H1 (cell line): ENCODE measurements around the gene RTEL1. TPM values are rescaled to one million over a fixed set of nuclear protein-coding genes. Genes with fewer than 3 reads are reported as not detected.

Experiments used
- EGR1 ChIP-seq: IDR thresholded peaks from 2 replicates; pipeline ENCODE4 v1.6.1; 2011; ENCODE audit warnings: low read depth, low read length, borderline replicate concordance
- polyA plus RNA-seq, 7 experiments: library from polyadenylated mRNA; depleted of rRNA in 3 of 7; stranded (reverse) in 5 of 7; unstranded in 2 of 7; fragments of >200 nt in 5 of 7; fragments of 200-250 nt in 2 of 7; gene quantifications; 1 replicate in 5 of 7; 2 replicates in 1 of 7; 4 replicates in 1 of 7; pipeline versions ENCODE4 v1.2.1 to v1.2.3, GENCODE V29; 2011 to 2013; ENCODE audit warnings: missing spikeins in 2 of 7, mixed read lengths in 2 of 7
- total RNA-seq: library from RNA; stranded (reverse); fragmentation: NEBNext Ultra II Directional; extraction: Animal tissue kit (Norgen Biotek cat#: 25700); gene quantifications from 2 replicates; pipeline ENCODE4 v1.2.1, GENCODE V29; 2021

Gene RTEL1
- total and polyA plus RNA-seq, 2 of the 8 experiments (the other 6 are each of a cell fraction or from before 2014, with no cell fraction given): 16.2 to 37.1 TPM

- no peak for TF ChIP-seq EGR1
These were observed 27.3 kb downstream of the RTEL1 start (continued) for GRCh38 chr20:63685269-63686026.
